SK-N-SH (cell line): ENCODE measurements around the gene PRKN. TPM values are rescaled to one million over a fixed set of nuclear protein-coding genes. Genes with fewer than 3 reads are reported as not detected.

Experiments used
- CTCF ChIA-PET: fragments of 300-600, 350-600 bp; formaldehyde crosslinking; extraction: SDS; loops from one replicate; lab custom pipeline; 2021; lab: Yijun Ruan, JAX
- POLR2A ChIA-PET: fragments of 350-600 bp; sonication (Branson Sonifier 250); formaldehyde crosslinking; extraction: SDS; loops from one replicate; lab custom pipeline; 2020; ENCODE audit warnings: antibody characterized with exemption, inconsistent platforms; lab: Yijun Ruan, JAX
- DNase-seq: peaks from one replicate; pipeline ENCODE4 v3.0.0; 2012
- H2AFZ ChIP-seq: fragments of 200-600 bp; sonication (generic); 2 replicates; pipeline ENCODE4 v1.8.1; 2016; ENCODE audit warnings: antibody characterized with exemption, mild to moderate bottlenecking, low read depth
- H3F3A ChIP-seq: fragments of 200-600 bp; sonication (generic); replicated peaks from 2 replicates; pipeline ENCODE3; 2016; ENCODE audit warnings: antibody characterized with exemption, mild to moderate bottlenecking; ENCODE audit not compliant: insufficient read depth
- H3K27ac ChIP-seq, 2 experiments: fragments of 200-500 bp in 1 of 2; fragments of 200-600 bp in 1 of 2; sonication (Bioruptor generic) in 1 of 2; sonication (generic), shearing (Covaris generic) in 1 of 2; 2 replicates each; pipeline versions ENCODE4 v1.5.1 to v1.6.1; 2014 to 2016; ENCODE audit warnings: low read depth in 2 of 2, inconsistent platforms in 1 of 2, low read length in 1 of 2, mild to moderate bottlenecking in 1 of 2, mixed read lengths in 1 of 2
- H3K27me3 ChIP-seq: fragments of 200-600 bp; sonication (generic), shearing (Covaris generic); 2 replicates; pipeline ENCODE4 v1.6.1; 2016; ENCODE audit warnings: mixed run types; ENCODE audit not compliant: insufficient read depth
- H3K36me3 ChIP-seq, 2 experiments: fragments of 200-500 bp in 1 of 2; fragments of 200-600 bp in 1 of 2; sonication (Bioruptor generic) in 1 of 2; sonication (generic) in 1 of 2; replicated peaks in 1 of 2; 2 replicates each; pipeline versions ENCODE3 to v1.5.1; 2014 to 2016; ENCODE audit warnings: low read length in 1 of 2, mild to moderate bottlenecking in 1 of 2; ENCODE audit not compliant: insufficient read depth in 2 of 2, control insufficient read depth in 1 of 2
- H3K4me1 ChIP-seq, 2 experiments: fragments of 200-500 bp in 1 of 2; fragments of 200-600 bp in 1 of 2; sonication (Bioruptor generic) in 1 of 2; sonication (generic), shearing (Covaris generic) in 1 of 2; 2 replicates each; pipeline versions ENCODE4 v1.5.1 to v1.6.1; 2014 to 2016; ENCODE audit warnings: low read depth in 1 of 2, low read length in 1 of 2, mixed run types in 1 of 2; ENCODE audit not compliant: insufficient read depth in 2 of 2, control insufficient read depth in 1 of 2
- H3K4me2 ChIP-seq: fragments of 200-600 bp; sonication (generic), shearing (Covaris generic); 2 replicates; pipeline ENCODE4 v1.6.1; 2017; ENCODE audit warnings: mixed run types
- H3K4me3 ChIP-seq, 2 experiments: fragments of 200-500 bp in 1 of 2; fragments of 200-600 bp in 1 of 2; sonication (Bioruptor generic) in 1 of 2; sonication (generic), shearing (Covaris generic) in 1 of 2; 2 replicates each; pipeline versions ENCODE4 v1.5.1 to v1.8.1; 2014 to 2016; ENCODE audit warnings: low read depth in 2 of 2, inconsistent platforms in 1 of 2, low read length in 1 of 2, mild to moderate bottlenecking in 1 of 2, mixed read lengths in 1 of 2, moderate library complexity in 1 of 2
- H3K79me2 ChIP-seq: fragments of 200-600 bp; sonication (generic); 2 replicates; pipeline ENCODE4 v1.8.1; 2017; ENCODE audit warnings: mild to moderate bottlenecking; ENCODE audit not compliant: insufficient read depth
- H3K9ac ChIP-seq: fragments of 200-600 bp; sonication (generic); 2 replicates; pipeline ENCODE4 v1.6.1; 2017; ENCODE audit warnings: mixed run types
- H3K9me2 ChIP-seq: fragments of 200-600 bp; sonication (generic); 2 replicates; pipeline ENCODE4 v1.6.1; 2017; ENCODE audit warnings: mixed run types
- H3K9me3 ChIP-seq: fragments of 200-600 bp; sonication (generic); 2 replicates; pipeline ENCODE4 v1.6.1; 2017; ENCODE audit warnings: mixed run types, mild to moderate bottlenecking, moderate library complexity
- H4K20me1 ChIP-seq: fragments of 200-600 bp; sonication (generic); 2 replicates; pipeline ENCODE4 v1.6.1; 2017; ENCODE audit warnings: mild to moderate bottlenecking, mixed run types; ENCODE audit not compliant: insufficient read depth
- ELF1 ChIP-seq: IDR thresholded peaks from 2 replicates; pipeline ENCODE4 v1.4.0; 2012
- EP300 ChIP-seq, 2 experiments: IDR thresholded peaks; 2 replicates each; pipeline versions ENCODE4 v1.4.0 to v1.6.1; 2012; ENCODE audit warnings: borderline replicate concordance in 1 of 2, low read depth in 1 of 2, low read length in 1 of 2
- GABPA ChIP-seq: IDR thresholded peaks from 2 replicates; pipeline ENCODE4 v1.4.0; 2012; ENCODE audit warnings: low read depth, mild to moderate bottlenecking
- JUND ChIP-seq: IDR thresholded peaks from 2 replicates; pipeline ENCODE4 v1.4.0; 2012
- MEF2A ChIP-seq: IDR thresholded peaks from 2 replicates; pipeline ENCODE4 v1.4.0; 2012; ENCODE audit warnings: low read depth, borderline replicate concordance
- MXI1 ChIP-seq: IDR thresholded peaks from 2 replicates; pipeline ENCODE4 v1.6.1; 2012; ENCODE audit warnings: mild to moderate bottlenecking, low read depth, low read length, improper control_type of control experiment
- NRF1 ChIP-seq: IDR thresholded peaks from 2 replicates; pipeline ENCODE4 v1.6.1; 2012; ENCODE audit warnings: low read depth, mild to moderate bottlenecking, low read length
- SIN3A ChIP-seq: IDR thresholded peaks from 2 replicates; pipeline ENCODE4 v1.6.1; 2012; ENCODE audit warnings: low read depth, mild to moderate bottlenecking, low read length, moderate library complexity, borderline replicate concordance
- SMC3 ChIP-seq: IDR thresholded peaks from 2 replicates; pipeline ENCODE4 v1.6.1; 2012; ENCODE audit warnings: low read depth, low read length, improper control_type of control experiment
- WGBS: methylation state at CpG from one replicate; pipeline ENCODE4 v1.1.6; 2017; ENCODE audit warnings: low lambda C conversion rate; 5-methylcytosine and 5-hydroxymethylcytosine counted together
- polyA plus RNA-seq, 3 experiments: library from polyadenylated mRNA; depleted of rRNA; stranded (reverse); fragments of >200 nt; gene quantifications; 2 replicates each; pipeline ENCODE4 v1.2.3, GENCODE V29; 2012
- TF ChIP-seq, protein P1 (sequence below): IDR thresholded peaks from 2 replicates; pipeline ENCODE4 v1.6.1; 2012; ENCODE audit warnings: mild to moderate bottlenecking, low read depth, low read length, moderate library complexity
- TF ChIP-seq, protein P2 (sequence below): fragments of 150-350 bp; IDR thresholded peaks from 2 replicates; pipeline ENCODE4 v1.6.1; 2017; ENCODE audit warnings: antibody characterized with exemption, low read length, low read depth, borderline replicate concordance
- TF ChIP-seq, protein P3 (sequence below): fragments of 200-600 bp; sonication (generic); IDR thresholded peaks from 2 replicates; pipeline ENCODE4 v1.6.1; 2017; ENCODE audit warnings: antibody characterized with exemption, mild to moderate bottlenecking, moderate library complexity

PRKN gene
- polyA plus RNA-seq, 1 of the 3 experiments (the other 2 are of a cell fraction), result 0.76 TPM

DNA sequence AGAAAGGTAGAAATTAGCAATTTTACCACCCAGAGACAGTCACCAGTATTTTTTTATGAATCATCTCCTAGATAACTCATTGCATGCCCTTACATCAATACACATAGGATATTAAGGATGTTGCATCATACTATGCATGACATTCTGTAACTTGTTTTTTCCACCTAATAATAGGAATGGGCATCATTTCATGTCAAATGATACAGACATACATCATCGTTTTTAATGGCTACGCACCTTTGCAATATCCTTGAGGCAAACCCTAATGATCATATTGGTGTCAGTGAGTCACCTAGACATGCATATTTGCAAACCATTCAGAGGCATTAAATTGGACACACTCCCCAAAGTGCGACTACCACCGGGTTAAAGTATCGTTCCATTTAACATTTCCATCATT, 1144.0 kb downstream of the PRKN start:
- H3K27ac ChIP-seq, result no peak overlapping the region
- no peak for DNase-seq
- no peaks in the 10 kb centered on the region for H3F3A ChIP-seq
- 54% methylated on average over 5 of the region's 5 CpGs for WGBS
- H3K9me3 ChIP-seq, result no peaks in the 10 kb centered on the region
- no peak overlapping the region for H3K4me3 ChIP-seq
- H3K4me2 ChIP-seq, result no peak overlapping the region
- ChIA-PET POLR2A (no interaction called here), CTCF (interaction anchor here (1.2 kb wide), 1 partner anchor 190 kb away, joined by 3 read pairs; no protein-coding TSS in a partner anchor)
- 0 out of 2 replicates have a peak, but pooled peaks cover 3% of the 10 kb centered on the region for H3K9me2 ChIP-seq
- H4K20me1 ChIP-seq, result no peaks in the 10 kb centered on the region
- no peaks in the 10 kb centered on the region for H3K27me3 ChIP-seq
- H3K4me1 ChIP-seq, result peaks cover 0 to 5% of the 10 kb centered on the region in 2 experiments; a peak in 2 of 4 replicates
- H3K36me3 ChIP-seq, result no peaks in the 10 kb centered on the region
- H3K79me2 ChIP-seq, result no peaks in the 10 kb centered on the region
- H2AFZ ChIP-seq, result no peak overlapping the region
- TF ChIP-seq MEF2A, result no peak
- TF ChIP-seq ELF1, result no peak
- no peak for TF ChIP-seq GABPA
- TF ChIP-seq, protein P1, sequence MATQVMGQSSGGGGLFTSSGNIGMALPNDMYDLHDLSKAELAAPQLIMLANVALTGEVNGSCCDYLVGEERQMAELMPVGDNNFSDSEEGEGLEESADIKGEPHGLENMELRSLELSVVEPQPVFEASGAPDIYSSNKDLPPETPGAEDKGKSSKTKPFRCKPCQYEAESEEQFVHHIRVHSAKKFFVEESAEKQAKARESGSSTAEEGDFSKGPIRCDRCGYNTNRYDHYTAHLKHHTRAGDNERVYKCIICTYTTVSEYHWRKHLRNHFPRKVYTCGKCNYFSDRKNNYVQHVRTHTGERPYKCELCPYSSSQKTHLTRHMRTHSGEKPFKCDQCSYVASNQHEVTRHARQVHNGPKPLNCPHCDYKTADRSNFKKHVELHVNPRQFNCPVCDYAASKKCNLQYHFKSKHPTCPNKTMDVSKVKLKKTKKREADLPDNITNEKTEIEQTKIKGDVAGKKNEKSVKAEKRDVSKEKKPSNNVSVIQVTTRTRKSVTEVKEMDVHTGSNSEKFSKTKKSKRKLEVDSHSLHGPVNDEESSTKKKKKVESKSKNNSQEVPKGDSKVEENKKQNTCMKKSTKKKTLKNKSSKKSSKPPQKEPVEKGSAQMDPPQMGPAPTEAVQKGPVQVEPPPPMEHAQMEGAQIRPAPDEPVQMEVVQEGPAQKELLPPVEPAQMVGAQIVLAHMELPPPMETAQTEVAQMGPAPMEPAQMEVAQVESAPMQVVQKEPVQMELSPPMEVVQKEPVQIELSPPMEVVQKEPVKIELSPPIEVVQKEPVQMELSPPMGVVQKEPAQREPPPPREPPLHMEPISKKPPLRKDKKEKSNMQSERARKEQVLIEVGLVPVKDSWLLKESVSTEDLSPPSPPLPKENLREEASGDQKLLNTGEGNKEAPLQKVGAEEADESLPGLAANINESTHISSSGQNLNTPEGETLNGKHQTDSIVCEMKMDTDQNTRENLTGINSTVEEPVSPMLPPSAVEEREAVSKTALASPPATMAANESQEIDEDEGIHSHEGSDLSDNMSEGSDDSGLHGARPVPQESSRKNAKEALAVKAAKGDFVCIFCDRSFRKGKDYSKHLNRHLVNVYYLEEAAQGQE, result no peak
- no peak for TF ChIP-seq JUND
- no peak for TF ChIP-seq NRF1
- TF ChIP-seq SIN3A, result no peak
- TF ChIP-seq MXI1, result no peak
- TF ChIP-seq, protein P2, sequence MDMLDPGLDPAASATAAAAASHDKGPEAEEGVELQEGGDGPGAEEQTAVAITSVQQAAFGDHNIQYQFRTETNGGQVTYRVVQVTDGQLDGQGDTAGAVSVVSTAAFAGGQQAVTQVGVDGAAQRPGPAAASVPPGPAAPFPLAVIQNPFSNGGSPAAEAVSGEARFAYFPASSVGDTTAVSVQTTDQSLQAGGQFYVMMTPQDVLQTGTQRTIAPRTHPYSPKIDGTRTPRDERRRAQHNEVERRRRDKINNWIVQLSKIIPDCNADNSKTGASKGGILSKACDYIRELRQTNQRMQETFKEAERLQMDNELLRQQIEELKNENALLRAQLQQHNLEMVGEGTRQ, result no peak
- no peak for TF ChIP-seq SMC3
- TF ChIP-seq EP300 (IDR thresholded peaks at IDR 0.05; ENCODE audit: borderline replicate concordance in 1 of 2, low read depth in 1 of 2, low read length in 1 of 2), result no peak
- TF ChIP-seq, protein P3, sequence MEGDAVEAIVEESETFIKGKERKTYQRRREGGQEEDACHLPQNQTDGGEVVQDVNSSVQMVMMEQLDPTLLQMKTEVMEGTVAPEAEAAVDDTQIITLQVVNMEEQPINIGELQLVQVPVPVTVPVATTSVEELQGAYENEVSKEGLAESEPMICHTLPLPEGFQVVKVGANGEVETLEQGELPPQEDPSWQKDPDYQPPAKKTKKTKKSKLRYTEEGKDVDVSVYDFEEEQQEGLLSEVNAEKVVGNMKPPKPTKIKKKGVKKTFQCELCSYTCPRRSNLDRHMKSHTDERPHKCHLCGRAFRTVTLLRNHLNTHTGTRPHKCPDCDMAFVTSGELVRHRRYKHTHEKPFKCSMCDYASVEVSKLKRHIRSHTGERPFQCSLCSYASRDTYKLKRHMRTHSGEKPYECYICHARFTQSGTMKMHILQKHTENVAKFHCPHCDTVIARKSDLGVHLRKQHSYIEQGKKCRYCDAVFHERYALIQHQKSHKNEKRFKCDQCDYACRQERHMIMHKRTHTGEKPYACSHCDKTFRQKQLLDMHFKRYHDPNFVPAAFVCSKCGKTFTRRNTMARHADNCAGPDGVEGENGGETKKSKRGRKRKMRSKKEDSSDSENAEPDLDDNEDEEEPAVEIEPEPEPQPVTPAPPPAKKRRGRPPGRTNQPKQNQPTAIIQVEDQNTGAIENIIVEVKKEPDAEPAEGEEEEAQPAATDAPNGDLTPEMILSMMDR, result no peak
- TF ChIP-seq, all 33 proteins: peak for 0
- H3K9ac ChIP-seq, result no peak overlapping the region
